Activated CD8-positive, alpha-beta memory T cell treated with anti-CD3 and anti-CD28 coated beads for 48 hours (primary cell): ENCODE measurements around the gene AGR2.

Experiments used
- DNase-seq, 3 experiments: peaks; one replicate each; pipeline ENCODE4 v3.0.0-alpha.2; 2020; ENCODE audit warnings: low read depth in 2 of 3, low spot score in 2 of 3

The AGR2 gene

GRCh38 chr7:16813232-16813616 lies 8.4 kb upstream of the AGR2 start:
- DNase-seq, result no peak

- no peak for DNase-seq
Observed at GRCh38 chr7:16812542-16813231, 7.9 kb upstream of the AGR2 start.

DNA sequence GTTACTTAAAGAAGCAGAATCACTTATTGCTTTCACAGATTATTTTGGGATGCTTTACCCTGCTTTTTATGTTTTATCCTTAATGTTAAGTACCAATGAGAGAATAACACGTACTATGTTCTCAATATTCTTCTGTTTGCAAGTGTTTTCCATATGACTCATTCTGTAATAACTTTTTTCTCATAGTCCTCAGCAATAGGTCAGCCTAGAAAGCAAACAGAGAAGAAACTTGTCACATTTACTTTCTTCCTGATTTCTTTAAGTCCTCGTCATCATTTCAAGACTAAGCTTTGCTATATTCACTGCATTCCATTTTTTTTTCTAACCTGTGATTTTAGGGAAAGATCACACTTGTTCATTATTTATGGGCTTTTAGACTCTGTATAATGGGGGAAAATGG lies 6.8 kb upstream of the AGR2 start:
- no peak for DNase-seq

GRCh38 chr7:16810573-16810972 lies 5.8 kb upstream of the AGR2 start:
- DNase-seq, result no peak

- DNase-seq, result no peak
Observed at GRCh38 chr7:16810112-16810511, 5.3 kb upstream of the AGR2 start.

DNA sequence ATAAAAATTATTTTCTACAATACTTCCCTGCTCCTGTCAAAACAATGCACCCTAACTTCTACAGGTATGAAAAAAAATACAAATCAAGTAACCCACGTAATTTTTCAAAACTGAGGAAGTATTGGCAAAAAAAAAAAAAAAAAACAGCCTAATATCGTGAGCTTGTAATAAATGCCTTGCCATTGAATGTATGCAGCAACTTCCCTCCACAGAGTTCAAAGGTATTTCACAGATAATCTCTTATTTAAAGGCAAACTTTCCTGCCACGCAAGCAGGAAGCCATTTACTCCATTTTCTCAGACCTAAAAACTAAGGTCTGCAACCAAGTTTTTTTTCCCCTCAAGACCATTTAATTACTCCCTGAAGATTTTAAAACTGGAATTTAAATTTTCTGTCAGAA lies 642 bp upstream of the AGR2 start:
- no peak for DNase-seq

GRCh38 chr7:16803881-16804673 lies 722 bp downstream of the AGR2 start:
- no peak for DNase-seq

- DNase-seq, result no peak
Observed at GRCh38 chr7:16803125-16803524, 1.7 kb downstream of the AGR2 start.

DNA sequence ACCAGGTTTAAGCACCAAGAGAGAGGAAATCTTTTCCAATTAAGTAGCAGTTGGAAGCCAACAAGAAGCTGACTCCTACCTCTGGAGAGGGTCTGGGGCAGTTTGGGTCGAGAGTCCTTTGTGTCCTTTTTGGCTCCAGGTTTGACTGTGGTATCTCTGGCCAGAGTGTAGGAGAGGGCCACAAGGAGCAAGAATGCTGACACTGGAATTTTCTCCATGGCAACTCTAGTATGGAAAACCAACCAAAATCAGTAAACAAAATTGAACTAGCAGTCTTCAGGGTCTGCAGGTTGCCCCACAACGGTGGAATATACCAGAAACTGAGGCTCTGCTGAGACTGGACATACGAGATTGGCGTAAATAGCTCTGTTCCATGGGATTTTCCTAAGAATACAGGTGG lies 3.2 kb downstream of the AGR2 start:
- no peak for DNase-seq

DNA sequence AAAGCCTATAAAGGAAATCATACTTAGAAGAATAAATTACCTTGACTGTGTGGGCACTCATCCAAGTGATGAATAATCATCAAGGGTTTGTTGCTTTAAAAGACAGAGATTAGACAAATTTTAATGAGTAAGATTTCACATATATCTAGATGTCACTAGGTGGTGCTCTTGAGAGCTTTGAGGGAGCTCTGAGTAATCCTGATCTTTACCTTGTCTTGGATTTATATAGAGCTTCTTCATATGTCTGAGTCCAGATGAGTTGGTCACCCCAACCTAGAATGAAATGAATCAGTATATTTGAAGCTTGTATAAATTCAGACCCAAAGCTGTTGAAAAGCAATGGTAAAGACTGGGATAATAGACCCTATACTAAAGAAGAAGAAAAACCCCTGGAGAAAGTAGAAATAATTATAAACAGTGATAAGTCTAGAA lies 3.7 kb downstream of the AGR2 start:
- no peak for DNase-seq

DNA sequence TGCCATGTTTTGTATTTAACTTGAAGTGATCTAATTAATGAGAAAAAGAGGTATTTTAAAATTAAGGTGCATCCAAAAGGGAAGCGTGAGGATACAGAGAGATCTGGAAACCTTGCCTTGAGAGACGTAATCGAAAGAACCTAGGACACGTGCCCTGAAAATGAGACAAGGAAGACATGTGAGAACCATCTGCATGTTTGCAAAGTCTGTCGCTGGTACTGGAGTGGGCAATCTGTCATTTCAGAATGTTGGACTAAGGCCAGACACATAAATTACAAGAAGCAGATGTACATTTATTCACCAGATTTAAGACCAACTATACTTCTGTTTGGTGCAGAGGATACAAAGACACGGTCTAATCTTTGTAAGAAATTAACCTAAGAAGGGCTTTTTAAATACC lies 9.2 kb downstream of the AGR2 start:
- DNase-seq, result no peak

DNA sequence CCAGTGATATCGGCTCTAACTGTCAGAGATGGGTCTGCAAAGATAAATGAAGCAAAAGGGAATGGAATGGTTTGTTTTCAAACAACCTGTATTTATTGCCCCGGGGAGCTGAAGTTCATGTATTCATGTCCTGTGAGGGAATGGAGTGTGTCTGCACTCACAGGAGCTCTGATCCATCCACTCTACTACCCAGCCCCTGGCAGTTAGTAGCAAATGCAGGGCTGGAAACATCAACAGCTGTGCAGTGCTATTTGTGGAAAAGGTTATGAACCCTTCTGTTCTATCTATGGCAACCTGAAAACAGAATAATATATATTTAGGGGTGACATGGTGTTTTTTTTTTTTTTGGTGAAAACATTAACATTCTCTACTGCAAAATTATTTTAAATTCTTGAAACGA lies 9.8 kb downstream of the AGR2 start:
- no peak for DNase-seq

- DNase-seq, result no peak
Observed at GRCh38 chr7:16791905-16792698, 12.7 kb downstream of the AGR2 start.

- DNase-seq, result no peak
Observed at GRCh38 chr7:16791071-16791470, 13.7 kb downstream of the AGR2 start.

- DNase-seq, result no peak
Observed at GRCh38 chr7:16787127-16787526, 17.7 kb downstream of the AGR2 start.

DNA sequence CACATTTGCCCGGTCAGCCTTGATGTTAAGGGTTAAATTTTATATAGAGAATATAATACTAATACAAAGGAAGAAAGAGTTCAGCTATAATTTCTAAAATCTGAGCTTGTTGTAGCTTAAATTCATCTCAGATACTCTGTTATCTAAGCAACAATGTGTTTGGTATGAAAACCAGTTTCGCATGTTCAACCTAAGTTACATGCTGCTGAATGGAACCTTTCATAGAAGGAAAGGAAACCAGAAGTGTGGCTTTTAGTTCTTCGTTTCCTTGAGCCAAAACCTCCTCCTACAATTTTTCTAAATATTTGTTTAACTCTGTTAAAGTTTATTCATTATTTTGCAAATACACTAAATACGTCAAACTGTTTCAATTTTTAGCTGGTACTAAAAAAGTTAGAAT lies 18.5 kb downstream of the AGR2 start:
- no peak for DNase-seq

DNA sequence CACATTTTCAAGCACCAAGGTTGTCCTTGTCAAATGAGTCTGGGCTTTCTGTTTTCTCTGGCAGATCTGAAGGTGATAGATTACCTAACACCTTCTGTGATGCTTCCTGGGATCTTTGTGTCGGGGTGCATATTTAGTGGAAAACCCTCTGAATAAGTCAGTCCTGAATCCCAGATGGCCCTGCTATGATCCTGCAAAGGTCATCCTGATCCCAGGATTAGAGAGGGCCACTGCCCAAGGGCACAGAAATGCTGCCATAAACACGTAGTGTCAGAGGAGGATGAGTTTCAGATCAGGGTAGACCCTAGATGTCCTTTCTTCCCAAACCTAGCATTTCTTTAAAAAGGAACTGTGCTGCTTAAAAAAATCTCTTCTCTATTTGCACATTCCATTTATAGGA lies 19.0 kb downstream of the AGR2 start:
- no peak for DNase-seq

GRCh38 chr7:16785321-16785720 lies 19.5 kb downstream of the AGR2 start:
- DNase-seq, result no peak

DNA sequence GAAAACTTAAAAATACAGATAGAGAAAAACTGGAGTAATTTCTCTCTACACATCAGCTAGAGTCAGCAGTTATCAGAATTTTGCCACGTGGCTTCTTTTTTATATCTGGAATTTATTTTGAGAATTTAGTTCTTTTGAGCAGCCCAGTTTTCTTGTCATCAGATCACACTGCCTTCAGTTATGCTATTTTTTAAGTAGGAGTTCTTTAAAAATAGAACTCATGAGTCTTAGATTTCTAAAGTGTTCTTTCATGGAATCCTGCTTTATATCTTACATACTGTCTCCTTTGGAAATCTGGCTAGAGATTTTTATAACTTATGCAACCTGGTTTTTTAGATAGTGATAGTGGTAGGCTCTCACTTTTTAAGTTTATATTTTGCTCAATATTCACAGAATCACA lies 24.2 kb downstream of the AGR2 start:
- DNase-seq, result no peak

DNA sequence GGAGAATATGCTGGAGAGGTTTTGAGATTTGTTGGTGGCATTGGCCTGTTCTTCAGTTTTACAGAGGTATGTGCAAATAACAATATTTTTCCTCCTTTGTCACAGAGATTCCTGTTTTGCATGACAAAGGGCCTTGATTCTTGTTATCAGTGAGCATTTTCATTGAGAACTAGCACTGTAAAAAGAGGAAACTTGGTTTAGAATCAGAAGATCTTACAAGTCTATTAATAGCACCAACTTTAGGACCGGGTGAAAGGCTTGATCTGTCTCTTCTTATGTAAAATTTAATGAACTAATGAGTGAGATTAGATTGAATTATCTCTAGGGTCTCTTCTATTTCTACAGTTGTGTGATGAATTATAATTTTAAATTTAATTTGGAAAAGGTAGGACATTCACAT lies 25.7 kb downstream of the AGR2 start:
- DNase-seq, result no peak

GRCh38 chr7:16778476-16778875 lies 26.3 kb downstream of the AGR2 start:
- DNase-seq, result no peak

DNA sequence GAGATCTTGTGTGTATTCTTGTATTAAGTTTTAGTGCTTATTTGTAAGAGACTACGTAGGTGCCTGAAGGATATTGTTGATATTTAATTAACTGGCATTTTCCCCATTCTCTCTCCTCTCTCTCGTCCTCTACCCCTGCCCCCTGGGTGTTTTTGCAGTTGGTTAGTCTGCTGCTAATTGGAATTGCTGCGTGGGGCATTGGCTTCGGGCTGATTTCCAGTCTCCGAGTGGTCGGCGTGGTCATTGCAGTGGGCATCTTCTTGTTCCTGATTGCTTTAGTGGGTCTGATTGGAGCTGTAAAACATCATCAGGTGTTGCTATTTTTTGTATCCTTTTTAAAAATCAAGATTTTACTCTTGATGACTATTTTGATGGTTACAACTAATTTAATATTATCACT lies 28.7 kb downstream of the AGR2 start:
- no peak for DNase-seq
